Breast epithelium (tissue), 3 donors: ENCODE measurements around the gene SLC38A6.

Source experiments
- CTCF ChIP-seq, 3 donors: fragments of 450-650 bp; IDR thresholded peaks; one replicate each; pipeline ENCODE4 v1.5.1; 2016 to 2017; ENCODE audit warnings: antibody characterized with exemption in 3 of 3, mild to moderate bottlenecking in 3 of 3, moderate library complexity in 3 of 3
- POLR2A ChIP-seq: fragments of 450-650 bp; IDR thresholded peaks from one replicate; pipeline ENCODE4 v1.6.1; 2016; ENCODE audit warnings: antibody characterized with exemption, mild to moderate bottlenecking, moderate library complexity
- POLR2AphosphoS5 ChIP-seq, 3 donors: sonication (generic); formaldehyde crosslinking; IDR thresholded peaks; one replicate each; pipeline ENCODE4 v1.6.1; 2017; ENCODE audit warnings: antibody characterized with exemption in 3 of 3

GRCh38 chr14:60975551-60975950 lies 5.5 kb upstream of the SLC38A6 start:
- TF ChIP-seq CTCF (IDR thresholded peaks at IDR 0.05) (no peak), POLR2A (no peak), POLR2AphosphoS5 (IDR thresholded peaks at IDR 0.05) (no peak)
